K562 (cell line): ENCODE data around the gene EXOSC2. TPM values are rescaled to one million over a fixed set of nuclear protein-coding genes. Genes with fewer than 3 reads are reported as not detected.

Experiments used
- CAMTA2 ChIP-seq: fragments of 250-450 bp; sonication (Bioruptor Pico); conservative IDR thresholded peaks from 2 replicates; pipeline ENCODE4 v1.5.1; 2022
- CSDE1 ChIP-seq, 2 experiments: fragments of 450-650 bp; IDR thresholded peaks; 2 replicates each; pipeline ENCODE4 v1.6.1; 2016; ENCODE audit warnings: mild to moderate bottlenecking in 1 of 2
- DDX20 ChIP-seq: fragments of 450-650 bp; IDR thresholded peaks from 2 replicates; pipeline ENCODE4 v1.6.1; 2016; ENCODE audit warnings: missing genetic modification characterization, low read depth, mild to moderate bottlenecking, missing compliant biosample characterization, moderate library complexity
- E2F1 ChIP-seq: sonication (generic); formaldehyde crosslinking; IDR thresholded peaks from 2 replicates; pipeline ENCODE4 v1.8.1; 2023; ENCODE audit warnings: mild to moderate bottlenecking, missing genetic modification reagents, moderate library complexity
- E2F3 ChIP-seq: fragments of 250-450 bp; sonication (Bioruptor Pico); IDR thresholded peaks from 2 replicates; pipeline ENCODE4 v1.4.0; 2020; ENCODE audit warnings: mild to moderate bottlenecking
- E2F6 ChIP-seq, 2 experiments: IDR thresholded peaks; 2 replicates each; pipeline ENCODE4 v1.6.1; 2011; ENCODE audit warnings: borderline replicate concordance in 1 of 2, control low read depth in 1 of 2, low read depth in 1 of 2, low read length in 1 of 2, mild to moderate bottlenecking in 1 of 2, mixed read lengths in 1 of 2, moderate library complexity in 1 of 2; ENCODE audit not compliant: insufficient read depth in 1 of 2, insufficient read length in 1 of 2, poor library complexity in 1 of 2, severe bottlenecking in 1 of 2; ENCODE audit errors: extremely low read depth in 1 of 2
- HIVEP1 ChIP-seq: fragments of 250-450 bp; sonication (Bioruptor Pico); IDR thresholded peaks from 2 replicates; pipeline ENCODE4 v1.4.0; 2020; ENCODE audit warnings: mild to moderate bottlenecking
- HMG20A ChIP-seq: fragments of 450-650 bp; formaldehyde crosslinking; conservative IDR thresholded peaks from 2 replicates; pipeline ENCODE4 v1.4.0; 2020; ENCODE audit warnings: mild to moderate bottlenecking, mixed read lengths
- HMG20B ChIP-seq: fragments of 250-450 bp; sonication (Bioruptor Pico); IDR thresholded peaks from 2 replicates; pipeline ENCODE4 v1.5.0; 2021; ENCODE audit warnings: mild to moderate bottlenecking
- MYBL2 ChIP-seq, 2 experiments: fragments of 450-650 bp in 1 of 2; sonication (generic) in 1 of 2; formaldehyde crosslinking in 1 of 2; IDR thresholded peaks; 2 replicates each; pipeline versions ENCODE4 v1.6.1 to v1.8.1; 2017 to 2022; ENCODE audit warnings: borderline replicate concordance in 1 of 2, inconsistent platforms in 1 of 2, low read depth in 1 of 2, mild to moderate bottlenecking in 1 of 2, missing genetic modification reagents in 1 of 2, moderate library complexity in 1 of 2
- NFIC ChIP-seq: fragments of 450-650 bp; IDR thresholded peaks from 2 replicates; pipeline ENCODE4 v1.6.1; 2017; ENCODE audit warnings: mild to moderate bottlenecking, inconsistent platforms
- NFIX ChIP-seq: fragments of 250-450 bp; sonication (Bioruptor Pico); IDR thresholded peaks from 2 replicates; pipeline ENCODE4 v1.4.0; 2020; ENCODE audit warnings: low read depth, mild to moderate bottlenecking, moderate library complexity
- POLR2A ChIP-seq: fragments of 450-650 bp; conservative IDR thresholded peaks from 2 replicates; pipeline ENCODE4 v1.6.1; 2016
- TCF3 ChIP-seq: sonication (generic); formaldehyde crosslinking; IDR thresholded peaks from 2 replicates; pipeline ENCODE4 v1.4.0; 2020; ENCODE audit warnings: mild to moderate bottlenecking, missing genetic modification reagents
- THAP7 ChIP-seq: fragments of 250-450 bp; sonication (Bioruptor Pico); IDR thresholded peaks from 2 replicates; pipeline ENCODE4 v1.5.0; 2021
- THRA ChIP-seq: fragments of 450-650 bp; IDR thresholded peaks from 2 replicates; pipeline ENCODE4 v1.6.1; 2017; ENCODE audit warnings: mild to moderate bottlenecking, moderate library complexity
- ZNF280A ChIP-seq: fragments of 450-650 bp; IDR thresholded peaks from 2 replicates; pipeline ENCODE4 v1.6.1; 2018; ENCODE audit warnings: mild to moderate bottlenecking, low read depth; ENCODE audit not compliant: partially characterized antibody
- ZNF449 ChIP-seq: fragments of 250-450 bp; sonication (Bioruptor Pico); IDR thresholded peaks from 2 replicates; pipeline ENCODE4 v1.8.0; 2022; ENCODE audit warnings: moderate library complexity, mild to moderate bottlenecking, inconsistent platforms
- polyA plus RNA-seq, 8 experiments: library from polyadenylated mRNA; depleted of rRNA in 4 of 8; stranded (reverse) in 5 of 8; unstranded in 3 of 8; fragments of >200 nt; fragmentation: Nextera tagmentation in 2 of 8; fragmentation: Illumina TruSeq in 1 of 8; extraction: Ambion mirVana in 2 of 8; extraction: Trizol in 1 of 8; gene quantifications; 2 replicates each; pipeline versions ENCODE4 v1.2.1 to v1.2.3, GENCODE V29; 2011 to 2014; ENCODE audit warnings: inconsistent platforms in 1 of 8, missing spikeins in 1 of 8
- total RNA-seq, 7 experiments: library from RNA; depleted of rRNA in 6 of 7; stranded (reverse); fragments of >200 nt in 6 of 7; fragmentation: Illumina TruSeq in 2 of 7; extraction: Trizol in 2 of 7; gene quantifications; 2 replicates each; pipeline versions ENCODE4 v1.2.1 to v1.2.3, GENCODE V29; 2011 to 2021; ENCODE audit warnings: low replicate concordance in 1 of 7

The EXOSC2 gene
- total and polyA plus RNA-seq, 9 of the 15 experiments (the other 6 are each of a cell fraction or from before 2014, with no cell fraction given): 46.0 to 101 (median 77.6) TPM

GRCh38 chr9:130712564-130713285 lies 19.1 kb downstream of the EXOSC2 start (continued):
- TF ChIP-seq E2F3 (CRISPR knock-in tag) (no peak), NFIX (CRISPR knock-in tag) (no peak), E2F6 (IDR thresholded peaks at IDR 0.05; ENCODE audit: borderline replicate concordance in 1 of 2, extremely low read depth in 1 of 2, insufficient read depth in 1 of 2, insufficient read length in 1 of 2, low read depth in 1 of 2, low read length in 1 of 2, poor library complexity in 1 of 2, severe bottlenecking in 1 of 2) (peak in 1 of 2 experiments; percentile 31), ZNF280A (no peak), E2F1 (CRISPR knock-in tag) (peak; percentile 41; the same call in 1 of the 2 replicates), HMG20B (CRISPR knock-in tag) (no peak), HIVEP1 (CRISPR knock-in tag) (no peak), CAMTA2 (CRISPR knock-in tag) (no peak), DDX20 (no peak), ZNF449 (CRISPR knock-in tag) (no peak), TCF3 (CRISPR knock-in tag) (no peak), NFIC (no peak), THRA (no peak), POLR2A (peak; percentile 81), CSDE1 (IDR thresholded peaks at IDR 0.05) (no peak), MYBL2 (IDR thresholded peaks at IDR 0.05; ENCODE audit: low read depth) (no peak), MYBL2 (CRISPR knock-in tag; IDR thresholded peaks at IDR 0.05; ENCODE audit: borderline replicate concordance) (no peak), THAP7 (CRISPR knock-in tag) (no peak), HMG20A (CRISPR knock-in tag) (no peak)
